Loucy (cell line): ENCODE measurements around the gene CERS5.

Experiments
- CTCF ChIP-seq: fragments of 200-600 bp; sonication (generic); conservative IDR thresholded peaks from 2 replicates; pipeline ENCODE4 v1.5.1; 2014; ENCODE audit warnings: mild to moderate bottlenecking, antibody characterized with exemption, low read length
- EZH2phosphoT487 ChIP-seq: fragments of 200-600 bp; IDR thresholded peaks from 2 replicates; pipeline ENCODE4 v1.6.1; 2018; ENCODE audit warnings: antibody characterized with exemption, mild to moderate bottlenecking, moderate library complexity, borderline replicate concordance

DNA sequence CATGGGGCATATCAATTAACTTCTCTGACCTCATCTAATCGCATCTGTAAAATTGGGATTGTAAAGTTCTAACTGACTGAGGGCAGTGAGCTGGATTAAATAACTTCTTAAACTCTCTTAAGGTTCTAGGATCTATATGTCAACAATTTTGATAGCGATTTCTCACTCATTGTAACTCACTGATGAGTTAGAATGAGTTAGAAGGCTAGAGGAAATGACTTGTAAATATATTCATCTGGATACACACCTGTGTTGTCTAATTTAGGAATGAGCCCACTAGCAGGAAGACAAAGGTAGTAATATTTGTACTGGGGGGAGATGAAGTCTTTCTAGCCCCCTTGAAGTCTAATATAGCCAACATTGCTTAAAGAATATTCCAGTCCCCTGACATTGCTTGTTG, 46.3 kb upstream of the CERS5 start:
- no peak for TF ChIP-seq CTCF
- TF ChIP-seq EZH2phosphoT487 = no peak
